Measurements from ENCODE around the gene TFDP1.

TFDP1 gene

GRCh38 chr13:113609616-113610015 lies 25.1 kb downstream of the TFDP1 start:
- Histone ChIP-seq H3K79me1 (ENCODE audit: low read length) (no peaks in the 10 kb centered on the region), H3K27me3 (ENCODE audit: insufficient read depth, low read length) (no peaks in the 10 kb centered on the region), H2AFZ (ENCODE audit: insufficient read depth, low read length, poor library complexity) (no peak overlapping the region), H3K18ac (ENCODE audit: low read length) (no peak overlapping the region), H2BK12ac (ENCODE audit: low read length) (no peak overlapping the region), H3K4me2 (ENCODE audit: low read length) (no peak overlapping the region), H4K12ac (ENCODE audit: low read depth, low read length) (no peak overlapping the region), H3K4me1 (ENCODE audit: control insufficient read depth in 1 of 2, insufficient read depth in 2 of 2, low read length in 2 of 2) (no peaks in the 10 kb centered on the region), H3K23ac (ENCODE audit: low read length) (no peak overlapping the region), H3K4ac (ENCODE audit: low read depth, low read length) (no peak overlapping the region), H3K14ac (ENCODE audit: low read length) (no peak overlapping the region), H4K91ac (ENCODE audit: low read depth, low read length) (no peak overlapping the region), H2BK5ac (ENCODE audit: low read depth, low read length, poor library complexity) (no peak overlapping the region), H3K9me3 (ENCODE audit: insufficient read depth, low read depth, low read length) (peaks cover 9% of the 10 kb centered on the region), H3K9ac (ENCODE audit: low read length) (no peak overlapping the region), H3K4me3 (ENCODE audit: low read depth, low read length) (no peak overlapping the region), H3K27ac (ENCODE audit: low read depth, low read length) (no peak overlapping the region), H3K36me3 (ENCODE audit: control insufficient read depth in 1 of 2, insufficient read depth in 2 of 2, low read length in 2 of 2) (peaks cover 43 to 59% of the 10 kb centered on the region in 2 experiments), H4K8ac (ENCODE audit: low read depth, low read length) (no peak overlapping the region), H3K79me2 (ENCODE audit: control insufficient read depth, insufficient read depth, low read length, poor library complexity) (no peaks in the 10 kb centered on the region), H2AK5ac (ENCODE audit: low read length) (no peak overlapping the region), H2BK120ac (ENCODE audit: insufficient read depth, low read length, poor library complexity) (no peak overlapping the region)
- no CpG with 5 or more reads among the region's 13 CpGs for WGBS (ENCODE audit: extremely low coverage, insufficient coverage, insufficient read length)
- no peak for DNase-seq

GRCh38 chr13:113610266-113610665 lies 25.7 kb downstream of the TFDP1 start:
- Histone ChIP-seq H2BK120ac (ENCODE audit: insufficient read depth, low read length, poor library complexity) (no peak overlapping the region), H4K91ac (ENCODE audit: low read depth, low read length) (no peak overlapping the region), H3K9ac (ENCODE audit: low read length) (no peak overlapping the region), H2AK5ac (ENCODE audit: low read length) (no peak overlapping the region), H3K4me2 (ENCODE audit: low read length) (no peak overlapping the region), H3K18ac (ENCODE audit: low read length) (no peak overlapping the region), H2AFZ (ENCODE audit: insufficient read depth, low read length, poor library complexity) (no peak overlapping the region), H4K12ac (ENCODE audit: low read depth, low read length) (no peak overlapping the region), H3K4me1 (ENCODE audit: control insufficient read depth in 1 of 2, insufficient read depth in 2 of 2, low read length in 2 of 2) (no peaks in the 10 kb centered on the region), H2BK12ac (ENCODE audit: low read length) (no peak overlapping the region), H3K27ac (ENCODE audit: low read depth, low read length) (no peak overlapping the region), H3K4ac (ENCODE audit: low read depth, low read length) (no peak overlapping the region), H3K14ac (ENCODE audit: low read length) (no peak overlapping the region), H3K36me3 (ENCODE audit: control insufficient read depth in 1 of 2, insufficient read depth in 2 of 2, low read length in 2 of 2) (peaks cover 39 to 60% of the 10 kb centered on the region in 2 experiments), H3K27me3 (ENCODE audit: insufficient read depth, low read length) (no peaks in the 10 kb centered on the region), H2BK5ac (ENCODE audit: low read depth, low read length, poor library complexity) (no peak overlapping the region), H3K79me2 (ENCODE audit: control insufficient read depth, insufficient read depth, low read length, poor library complexity) (no peaks in the 10 kb centered on the region), H3K79me1 (ENCODE audit: low read length) (no peaks in the 10 kb centered on the region), H3K23ac (ENCODE audit: low read length) (no peak overlapping the region), H4K8ac (ENCODE audit: low read depth, low read length) (no peak overlapping the region), H3K9me3 (ENCODE audit: insufficient read depth, low read depth, low read length) (peaks cover 9% of the 10 kb centered on the region), H3K4me3 (ENCODE audit: low read depth, low read length) (peak overlapping the region; percentile 41)
- WGBS (ENCODE audit: extremely low coverage, insufficient coverage, insufficient read length): no CpG with 5 or more reads among the region's 19 CpGs
- DNase-seq: no peak

- H3K4me1 ChIP-seq (ENCODE audit: control insufficient read depth in 1 of 2, insufficient read depth in 2 of 2, low read length in 2 of 2): peaks cover 5 to 8% of the 10 kb centered on the region in 2 experiments
- H4K91ac ChIP-seq (ENCODE audit: low read depth, low read length): no peak overlapping the region
- no peaks in the 10 kb centered on the region for H3K79me1 ChIP-seq (ENCODE audit: low read length)
- peaks cover 33 to 49% of the 10 kb centered on the region in 2 experiments for H3K36me3 ChIP-seq (ENCODE audit: control insufficient read depth in 1 of 2, insufficient read depth in 2 of 2, low read length in 2 of 2)
- H2AK5ac ChIP-seq (ENCODE audit: low read length): no peak overlapping the region
- H3K14ac ChIP-seq (ENCODE audit: low read length): no peak overlapping the region
- no peaks in the 10 kb centered on the region for H3K27me3 ChIP-seq (ENCODE audit: insufficient read depth, low read length)
- H2AFZ ChIP-seq (ENCODE audit: insufficient read depth, low read length, poor library complexity): no peak overlapping the region
- no peak overlapping the region for H3K4ac ChIP-seq (ENCODE audit: low read depth, low read length)
- no CpG with 5 or more reads among the region's 5 CpGs for WGBS (ENCODE audit: extremely low coverage, insufficient coverage, insufficient read length)
- H2BK12ac ChIP-seq (ENCODE audit: low read length): no peak overlapping the region
- H4K12ac ChIP-seq (ENCODE audit: low read depth, low read length): no peak overlapping the region
- H2BK120ac ChIP-seq (ENCODE audit: insufficient read depth, low read length, poor library complexity): no peak overlapping the region
- no peak overlapping the region for H3K18ac ChIP-seq (ENCODE audit: low read length)
- no peak overlapping the region for H3K9ac ChIP-seq (ENCODE audit: low read length)
- peaks cover 11% of the 10 kb centered on the region for H3K9me3 ChIP-seq (ENCODE audit: insufficient read depth, low read depth, low read length)
- DNase-seq: no peak
- H4K8ac ChIP-seq (ENCODE audit: low read depth, low read length): no peak overlapping the region
- H3K4me2 ChIP-seq (ENCODE audit: low read length): no peak overlapping the region
- H3K23ac ChIP-seq (ENCODE audit: low read length): no peak overlapping the region
- no peak overlapping the region for H2BK5ac ChIP-seq (ENCODE audit: low read depth, low read length, poor library complexity)
- H3K79me2 ChIP-seq (ENCODE audit: control insufficient read depth, insufficient read depth, low read length, poor library complexity): no peaks in the 10 kb centered on the region
- H3K4me3 ChIP-seq (ENCODE audit: low read depth, low read length): no peak overlapping the region
- H3K27ac ChIP-seq (ENCODE audit: low read depth, low read length): no peak overlapping the region
These were observed 27.4 kb downstream of the TFDP1 start for GRCh38 chr13:113611996-113612395.

GRCh38 chr13:113612607-113613006 lies 28.1 kb downstream of the TFDP1 start:
- no peak overlapping the region for H2BK5ac ChIP-seq (ENCODE audit: low read depth, low read length, poor library complexity)
- H4K8ac ChIP-seq (ENCODE audit: low read depth, low read length): no peak overlapping the region
- no peaks in the 10 kb centered on the region for H3K27me3 ChIP-seq (ENCODE audit: insufficient read depth, low read length)
- no peak overlapping the region for H2BK120ac ChIP-seq (ENCODE audit: insufficient read depth, low read length, poor library complexity)
- no peak overlapping the region for H2AFZ ChIP-seq (ENCODE audit: insufficient read depth, low read length, poor library complexity)
- no CpG with 5 or more reads among the region's 10 CpGs for WGBS (ENCODE audit: extremely low coverage, insufficient coverage, insufficient read length)
- no peak overlapping the region for H3K4ac ChIP-seq (ENCODE audit: low read depth, low read length)
- no peak overlapping the region for H3K4me3 ChIP-seq (ENCODE audit: low read depth, low read length)
- H3K4me2 ChIP-seq (ENCODE audit: low read length): no peak overlapping the region
- H3K36me3 ChIP-seq (ENCODE audit: control insufficient read depth in 1 of 2, insufficient read depth in 2 of 2, low read length in 2 of 2): peaks cover 29 to 47% of the 10 kb centered on the region in 2 experiments
- H3K79me1 ChIP-seq (ENCODE audit: low read length): no peaks in the 10 kb centered on the region
- H3K27ac ChIP-seq (ENCODE audit: low read depth, low read length): no peak overlapping the region
- H3K18ac ChIP-seq (ENCODE audit: low read length): no peak overlapping the region
- H2AK5ac ChIP-seq (ENCODE audit: low read length): no peak overlapping the region
- H4K12ac ChIP-seq (ENCODE audit: low read depth, low read length): no peak overlapping the region
- no peak overlapping the region for H3K23ac ChIP-seq (ENCODE audit: low read length)
- H3K4me1 ChIP-seq (ENCODE audit: control insufficient read depth in 1 of 2, insufficient read depth in 2 of 2, low read length in 2 of 2): peaks cover 8 to 13% of the 10 kb centered on the region in 2 experiments
- DNase-seq: no peak
- H3K79me2 ChIP-seq (ENCODE audit: control insufficient read depth, insufficient read depth, low read length, poor library complexity): no peaks in the 10 kb centered on the region
- no peak overlapping the region for H3K14ac ChIP-seq (ENCODE audit: low read length)
- no peak overlapping the region for H2BK12ac ChIP-seq (ENCODE audit: low read length)
- H4K91ac ChIP-seq (ENCODE audit: low read depth, low read length): no peak overlapping the region
- H3K9me3 ChIP-seq (ENCODE audit: insufficient read depth, low read depth, low read length): peaks cover 11% of the 10 kb centered on the region
- H3K9ac ChIP-seq (ENCODE audit: low read length): no peak overlapping the region

Measured in trophoblast cell (in vitro differentiated cells and primary cell).